Measurements from ENCODE around the gene VWA8. TPM values are rescaled to one million over a fixed set of nuclear protein-coding genes. Genes with fewer than 3 reads are reported as not detected.

Gene VWA8
- polyA plus RNA-seq, 3 donors = 2.0 to 4.4 (median 3.4) TPM

DNA sequence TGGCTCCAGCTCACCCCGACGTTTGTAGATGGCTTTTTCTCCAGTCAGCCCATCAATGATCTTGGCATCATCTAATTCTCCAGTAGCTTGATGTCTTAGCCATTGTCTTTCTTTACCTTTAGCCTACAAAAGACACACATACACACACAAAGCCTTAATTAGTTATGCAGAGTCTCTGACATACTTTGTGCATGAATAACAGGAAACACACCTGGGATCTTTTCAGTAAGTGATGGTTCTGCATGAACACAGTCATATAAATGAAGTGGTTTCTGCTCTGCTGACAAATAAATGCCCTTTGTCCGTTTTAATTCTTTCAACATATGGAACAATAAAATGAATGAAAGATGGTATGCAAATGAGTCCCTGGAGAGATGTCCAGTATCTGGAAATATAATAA is 370.3 kb downstream of the VWA8 start:
- H4K20me1 ChIP-seq (ENCODE audit: insufficient read depth, low read length) = no peaks in the 10 kb centered on the region
- no peak overlapping the region for H3K4me2 ChIP-seq (replicated peaks; ENCODE audit: extremely low read depth, low read length, poor library complexity, severe bottlenecking)
- DNase-seq = no peak
- no peak overlapping the region for H3K4me3 ChIP-seq (replicated peaks in 1 of 3; ENCODE audit: low read depth in 2 of 3, low read length in 3 of 3)
- H3K27me3 ChIP-seq (ENCODE audit: control insufficient read depth in 2 of 2, insufficient read depth in 2 of 2, low read length in 2 of 2) = no peaks in the 10 kb centered on the region
- intact Hi-C loops (cut with micrococcal nuclease) = no loop called here
- Mint-ChIP-seq H3K27me3 (ENCODE audit: low read depth in 3 of 3) (no peaks in the 10 kb centered on the region), H3K27ac (peak overlapping the region in 1 of 7 donors; percentile 6), H3K4me1 (peaks cover 18% of the 10 kb centered on the region), H3K9me3 (peaks cover 0 to 1% (median 0%) of the 10 kb centered on the region in 7 donors), H3K36me3 (peaks cover 18 to 24% of the 10 kb centered on the region in 2 donors), H3K4me3 (no peak overlapping the region)
- H3K4me1 ChIP-seq (ENCODE audit: control insufficient read depth in 1 of 2, insufficient read depth in 2 of 2, low read length in 2 of 2) = peaks cover 11 to 15% of the 10 kb centered on the region in 2 donors
- no peak overlapping the region for H3K27ac ChIP-seq (ENCODE audit: low read depth in 1 of 2, low read length in 2 of 2)
- no peak overlapping the region for H2AFZ ChIP-seq (ENCODE audit: insufficient read depth, low read depth, low read length, poor library complexity, severe bottlenecking)
- H3K79me2 ChIP-seq (ENCODE audit: insufficient read depth, low read length) = no peaks in the 10 kb centered on the region
- no CpG with 5 or more reads among the region's 3 CpGs for WGBS (ENCODE audit: insufficient coverage)
- peaks cover 0 to 5% of the 10 kb centered on the region in 2 donors for H3K36me3 ChIP-seq (replicated peaks in 1 of 2; ENCODE audit: control insufficient read depth in 1 of 2, insufficient read depth in 2 of 2, low read length in 2 of 2)
- TF ChIP-seq, protein P1, sequence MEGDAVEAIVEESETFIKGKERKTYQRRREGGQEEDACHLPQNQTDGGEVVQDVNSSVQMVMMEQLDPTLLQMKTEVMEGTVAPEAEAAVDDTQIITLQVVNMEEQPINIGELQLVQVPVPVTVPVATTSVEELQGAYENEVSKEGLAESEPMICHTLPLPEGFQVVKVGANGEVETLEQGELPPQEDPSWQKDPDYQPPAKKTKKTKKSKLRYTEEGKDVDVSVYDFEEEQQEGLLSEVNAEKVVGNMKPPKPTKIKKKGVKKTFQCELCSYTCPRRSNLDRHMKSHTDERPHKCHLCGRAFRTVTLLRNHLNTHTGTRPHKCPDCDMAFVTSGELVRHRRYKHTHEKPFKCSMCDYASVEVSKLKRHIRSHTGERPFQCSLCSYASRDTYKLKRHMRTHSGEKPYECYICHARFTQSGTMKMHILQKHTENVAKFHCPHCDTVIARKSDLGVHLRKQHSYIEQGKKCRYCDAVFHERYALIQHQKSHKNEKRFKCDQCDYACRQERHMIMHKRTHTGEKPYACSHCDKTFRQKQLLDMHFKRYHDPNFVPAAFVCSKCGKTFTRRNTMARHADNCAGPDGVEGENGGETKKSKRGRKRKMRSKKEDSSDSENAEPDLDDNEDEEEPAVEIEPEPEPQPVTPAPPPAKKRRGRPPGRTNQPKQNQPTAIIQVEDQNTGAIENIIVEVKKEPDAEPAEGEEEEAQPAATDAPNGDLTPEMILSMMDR (IDR thresholded peaks at IDR 0.05) = no peak
- H3K9ac ChIP-seq (ENCODE audit: insufficient read depth, low read length, poor library complexity, severe bottlenecking) = no peak overlapping the region
- no peaks in the 10 kb centered on the region for H3K9me3 ChIP-seq (replicated peaks in 1 of 2; ENCODE audit: control insufficient read depth in 1 of 2, insufficient read depth in 1 of 2, low read length in 2 of 2)

GRCh38 chr13:41590122-41590521 is 370.8 kb downstream of the VWA8 start:
- Histone ChIP-seq H3K4me1 (ENCODE audit: control insufficient read depth in 1 of 2, insufficient read depth in 2 of 2, low read length in 2 of 2) (peaks cover 13 to 19% of the 10 kb centered on the region in 2 donors), H3K4me2 (replicated peaks; ENCODE audit: extremely low read depth, low read length, poor library complexity, severe bottlenecking) (no peak overlapping the region), H3K27ac (ENCODE audit: low read depth in 1 of 2, low read length in 2 of 2) (peak overlapping the region in 1 of 2 donors; percentile 77), H3K9ac (ENCODE audit: insufficient read depth, low read length, poor library complexity, severe bottlenecking) (no peak overlapping the region), H2AFZ (ENCODE audit: insufficient read depth, low read depth, low read length, poor library complexity, severe bottlenecking) (no peak overlapping the region), H3K4me3 (replicated peaks in 1 of 3; ENCODE audit: low read depth in 2 of 3, low read length in 3 of 3) (no peak overlapping the region), H3K27me3 (ENCODE audit: control insufficient read depth in 2 of 2, insufficient read depth in 2 of 2, low read length in 2 of 2) (no peaks in the 10 kb centered on the region), H3K79me2 (ENCODE audit: insufficient read depth, low read length) (no peaks in the 10 kb centered on the region), H3K36me3 (replicated peaks in 1 of 2; ENCODE audit: control insufficient read depth in 1 of 2, insufficient read depth in 2 of 2, low read length in 2 of 2) (peaks cover 0 to 5% of the 10 kb centered on the region in 2 donors), H3K9me3 (replicated peaks in 1 of 2; ENCODE audit: control insufficient read depth in 1 of 2, insufficient read depth in 1 of 2, low read length in 2 of 2) (no peaks in the 10 kb centered on the region), H4K20me1 (ENCODE audit: insufficient read depth, low read length) (no peaks in the 10 kb centered on the region)
- Mint-ChIP-seq H3K9me3 (peaks cover 0 to 1% (median 0%) of the 10 kb centered on the region in 7 donors), H3K4me3 (no peak overlapping the region), H3K4me1 (peaks cover 21% of the 10 kb centered on the region), H3K27ac (peak overlapping the region in 5 of 7 donors; percentile 87 to 94 (median 90)), H3K36me3 (peaks cover 18 to 24% of the 10 kb centered on the region in 2 donors), H3K27me3 (ENCODE audit: low read depth in 3 of 3) (no peaks in the 10 kb centered on the region)
- TF ChIP-seq, protein P1 (IDR thresholded peaks at IDR 0.05) = no peak
- DNase-seq = no peak
- intact Hi-C loops (cut with micrococcal nuclease) = no loop called here
